D341Med (cell line): ENCODE data around the gene SSH3.
A peak's percentile ranks its signal among the peaks of the same experiment; 100 is the strongest.

Experiments used
- DNase-seq: peaks from one replicate; pipeline ENCODE4 v3.0.0; 2012; ENCODE audit warnings: low spot score

Gene SSH3

GRCh38 chr11:67303132-67303834, at the start of gene SSH3:
SSH3 (plus strand) TSS chr11:67303530; CDS start chr11:67303626, 96 bp downstream.
- DNase-seq, result peak; percentile 58

GRCh38 chr11:67253872-67254624, 49.3 kb upstream of the SSH3 start:
- DNase-seq, result no peak

- no peak for DNase-seq
These were observed 48.5 kb upstream of the SSH3 start for GRCh38 chr11:67254798-67255197.

- no peak for DNase-seq
These were observed 48.0 kb upstream of the SSH3 start for GRCh38 chr11:67255353-67255752.

- DNase-seq, result no peak
These were observed 47.5 kb upstream of the SSH3 start for GRCh38 chr11:67255864-67256263.

GRCh38 chr11:67256477-67257135, 46.7 kb upstream of the SSH3 start:
- DNase-seq, result no peak

GRCh38 chr11:67260406-67260805, 42.9 kb upstream of the SSH3 start:
- DNase-seq, result no peak

- DNase-seq, result peak; percentile 85
These were observed 42.3 kb upstream of the SSH3 start for GRCh38 chr11:67260885-67261639.

- no peak for DNase-seq
These were observed 41.7 kb upstream of the SSH3 start for GRCh38 chr11:67261640-67261945.

GRCh38 chr11:67261946-67262681, 41.2 kb upstream of the SSH3 start:
- DNase-seq, result no peak

- peak; percentile 83 for DNase-seq
These were observed 40.3 kb upstream of the SSH3 start for GRCh38 chr11:67262731-67263675.

GRCh38 chr11:67264260-67264659, 39.1 kb upstream of the SSH3 start:
- no peak for DNase-seq

- no peak for DNase-seq
These were observed 38.3 kb upstream of the SSH3 start for GRCh38 chr11:67264877-67265632.

- DNase-seq, result peak; percentile 94
These were observed 37.5 kb upstream of the SSH3 start for GRCh38 chr11:67265633-67266448.

- DNase-seq, result peak; percentile 86
These were observed 36.7 kb upstream of the SSH3 start, which contains the start of gene GRK2 for GRCh38 chr11:67266449-67267187. GRK2 (plus strand) TSS chr11:67266473; CDS start chr11:67266700, 227 bp downstream.

GRCh38 chr11:67267188-67268080, 35.9 kb upstream of the SSH3 start:
- no peak for DNase-seq
